Measurements from ENCODE around the gene CCL26.

GRCh38 chr7:75813084-75813483, 41.1 kb upstream of the CCL26 start:
- TF ChIP-seq CTCF (IDR thresholded peaks at IDR 0.05; ENCODE audit: low read depth, low read length, poor library complexity, severe bottlenecking): no peak
- no peak for TF ChIP-seq EZH2phosphoT487 (IDR thresholded peaks at IDR 0.05; ENCODE audit: borderline replicate concordance, low read length)
